HG02623 (cell line): Measurements from ENCODE around the gene ATP2B3.

Experiments used
- ATAC-seq: cut with Tn5 transposase; IDR thresholded peaks from one replicate; pipeline ENCODE4 v1.9.1; 2021; ENCODE audit warnings: moderate library complexity; ENCODE audit not compliant: unreplicated experiment

The ATP2B3 gene

DNA sequence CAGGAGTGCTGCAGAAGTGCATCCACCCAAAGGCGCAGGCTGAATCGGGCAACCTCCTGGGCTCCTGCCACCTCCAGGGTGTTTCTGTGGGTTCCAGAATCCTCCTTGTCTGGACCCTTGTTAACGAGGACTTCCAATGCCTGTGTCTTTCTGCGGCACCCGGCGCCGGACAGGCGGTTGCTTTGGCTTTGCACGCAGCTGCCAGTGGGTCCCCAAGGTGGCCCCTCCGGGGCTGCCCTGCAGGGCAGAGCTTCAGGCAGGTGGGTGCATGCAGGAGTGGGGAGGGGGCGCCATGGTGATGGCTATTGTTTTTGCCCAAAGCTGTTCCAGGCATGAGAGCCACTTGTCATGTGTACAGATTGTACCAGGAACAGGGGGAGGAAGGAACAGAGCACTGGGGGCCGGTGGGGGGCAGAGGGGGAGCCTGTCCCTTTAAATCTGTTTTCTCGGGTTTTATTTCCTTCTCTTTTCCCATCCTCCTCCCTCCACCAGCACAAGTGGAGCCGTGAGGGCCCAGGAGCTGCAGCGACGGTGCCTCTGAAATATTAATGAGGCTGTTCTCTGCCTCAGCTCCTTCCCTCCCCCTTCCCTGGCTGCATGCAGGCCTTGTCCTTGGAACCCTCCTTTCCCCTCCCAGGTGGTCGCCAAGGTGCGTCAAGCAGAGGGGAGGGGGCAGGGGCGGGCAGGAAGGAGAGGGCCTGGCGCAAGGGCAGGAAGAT lies 13.1 kb downstream of the ATP2B3 start:
- ATAC-seq: no peak

GRCh38 chrX:153533091-153533490 lies 15.6 kb downstream of the ATP2B3 start:
- no peak for ATAC-seq

DNA sequence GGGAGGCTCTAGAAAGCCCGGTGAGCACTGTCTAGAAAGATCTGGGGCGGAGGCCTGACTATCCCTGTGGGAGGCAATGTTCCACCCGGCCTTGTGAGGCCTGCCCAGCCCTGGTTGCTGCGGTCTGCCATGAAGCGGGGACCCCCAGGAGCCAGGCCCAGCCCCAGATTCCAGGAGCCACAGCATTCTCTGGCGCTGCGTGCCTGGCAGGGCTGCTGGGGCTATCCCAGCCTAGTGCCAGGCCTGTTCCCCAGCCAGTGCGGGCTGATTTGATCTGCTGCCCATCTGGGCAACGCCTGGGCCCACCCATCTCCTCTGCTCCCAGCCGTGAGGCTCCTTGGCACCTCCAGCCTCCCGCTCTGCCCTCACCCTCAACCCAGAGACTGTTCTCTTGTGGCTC lies 19.6 kb downstream of the ATP2B3 start:
- no peak for ATAC-seq

GRCh38 chrX:153537526-153538295 lies 20.3 kb downstream of the ATP2B3 start:
- ATAC-seq: no peak

- ATAC-seq: no peak
These were observed 21.0 kb downstream of the ATP2B3 start for GRCh38 chrX:153538424-153538823.

- ATAC-seq: no peak
These were observed 21.9 kb downstream of the ATP2B3 start for GRCh38 chrX:153539171-153539978.

DNA sequence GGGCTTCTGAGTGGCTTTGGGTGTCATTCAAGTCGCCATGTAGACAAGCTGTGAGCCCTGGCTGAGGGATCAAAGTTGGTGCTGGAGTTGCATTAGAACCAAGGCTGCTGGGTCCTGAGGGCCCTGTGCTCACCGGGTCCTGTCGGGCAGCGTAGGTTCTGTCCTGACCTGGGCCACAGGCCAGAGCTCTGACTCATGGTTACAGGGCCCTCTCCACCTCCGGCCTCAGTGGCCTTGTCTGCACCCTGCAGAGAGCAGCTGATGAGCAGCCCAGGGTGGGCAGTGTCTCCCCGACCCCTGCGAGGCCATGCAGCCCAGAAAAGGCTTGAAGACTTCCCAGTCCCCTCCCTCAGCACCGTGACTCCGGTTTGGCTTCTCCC lies 22.5 kb downstream of the ATP2B3 start:
- ATAC-seq: no peak

- ATAC-seq: no peak
These were observed 27.3 kb downstream of the ATP2B3 start for GRCh38 chrX:153544727-153545126.

GRCh38 chrX:153546386-153546785 lies 28.9 kb downstream of the ATP2B3 start:
- ATAC-seq: no peak

- no peak for ATAC-seq
These were observed 29.8 kb downstream of the ATP2B3 start for GRCh38 chrX:153547195-153547594.

- ATAC-seq: no peak
These were observed 31.8 kb downstream of the ATP2B3 start for GRCh38 chrX:153549231-153549630.

DNA sequence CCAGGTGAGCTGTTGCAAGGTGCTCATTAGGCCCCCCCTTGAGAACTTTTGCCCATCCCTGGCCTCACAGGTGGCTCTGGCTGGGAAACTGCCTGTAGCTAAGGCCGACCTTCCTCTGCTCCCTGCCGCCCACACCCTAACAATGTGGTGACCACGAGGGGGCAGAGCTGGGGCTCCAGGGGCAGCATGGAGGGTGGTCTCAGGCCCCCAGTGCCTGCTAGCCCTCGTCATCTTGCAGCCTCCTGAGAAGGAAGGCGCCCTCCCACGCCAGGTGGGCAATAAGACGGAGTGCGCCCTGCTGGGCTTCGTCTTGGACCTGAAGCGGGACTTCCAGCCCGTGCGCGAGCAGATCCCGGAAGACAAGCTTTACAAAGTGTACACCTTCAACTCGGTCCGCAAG lies 32.4 kb downstream of the ATP2B3 start:
- no peak for ATAC-seq

GRCh38 chrX:153551135-153551534 lies 33.7 kb downstream of the ATP2B3 start:
- no peak for ATAC-seq

GRCh38 chrX:153554519-153555167 lies 37.2 kb downstream of the ATP2B3 start:
- no peak for ATAC-seq

GRCh38 chrX:153556767-153557166 lies 39.3 kb downstream of the ATP2B3 start:
- no peak for ATAC-seq

- no peak for ATAC-seq
These were observed 40.3 kb downstream of the ATP2B3 start for GRCh38 chrX:153557618-153558355.

DNA sequence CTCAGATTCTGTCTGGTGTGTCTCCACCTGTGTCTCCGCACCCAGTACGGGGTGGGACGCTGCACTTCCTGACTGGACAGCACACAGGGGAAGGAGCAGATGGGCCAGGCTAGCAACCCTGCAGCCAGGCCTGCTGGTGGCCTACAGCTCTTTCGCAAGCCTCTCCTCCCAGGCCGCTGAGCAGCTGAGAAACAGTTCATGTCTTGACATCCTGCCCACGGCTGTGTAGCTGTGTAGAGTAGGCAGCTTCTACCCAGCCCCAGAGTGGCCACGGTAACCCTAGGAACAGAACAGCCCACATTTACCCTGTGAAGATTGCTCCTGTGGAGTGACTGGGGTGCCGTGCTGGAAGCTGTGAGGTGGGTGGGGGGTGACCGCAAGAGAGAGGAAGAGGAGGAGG lies 42.6 kb downstream of the ATP2B3 start:
- no peak for ATAC-seq

GRCh38 chrX:153560466-153560865 lies 43.0 kb downstream of the ATP2B3 start:
- ATAC-seq: no peak

DNA sequence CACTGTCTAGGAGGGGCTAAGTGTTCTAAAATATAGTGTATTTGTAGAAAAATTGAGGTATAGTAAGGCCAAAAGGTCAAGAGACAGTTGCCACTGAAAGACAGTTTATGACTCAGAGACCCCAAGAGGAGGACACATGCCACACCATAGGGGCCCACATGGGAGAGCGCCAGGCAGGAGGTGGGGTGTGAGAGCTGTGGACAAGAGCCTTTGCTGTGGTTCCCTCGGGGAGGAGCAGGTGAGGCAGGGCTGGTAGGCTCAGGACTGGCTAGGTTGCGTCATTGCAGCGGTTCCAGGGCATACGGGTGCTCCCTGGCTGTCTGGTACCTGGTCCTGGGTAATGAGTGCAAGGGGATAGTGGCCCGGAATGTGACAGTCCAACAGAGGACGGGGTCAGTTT lies 43.9 kb downstream of the ATP2B3 start:
- ATAC-seq: no peak

DNA sequence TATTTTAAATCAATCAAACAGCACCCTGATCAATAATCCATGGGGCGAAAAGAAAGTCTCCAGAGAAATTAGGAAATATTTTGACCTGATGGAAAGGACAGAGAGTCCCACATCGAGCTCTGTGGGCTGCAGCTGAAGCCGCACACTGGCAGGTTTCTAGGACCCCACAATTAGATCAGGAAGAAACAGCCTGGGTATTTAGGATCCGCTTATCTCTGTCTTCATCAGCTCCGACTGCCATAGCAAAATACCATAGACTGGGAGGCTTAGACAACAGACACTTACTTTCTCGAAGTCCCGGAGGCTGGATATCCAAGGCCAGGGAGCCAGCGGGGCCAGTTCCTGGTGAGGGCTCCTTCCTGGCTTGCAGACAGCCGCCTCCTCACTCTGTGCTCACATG lies 45.1 kb downstream of the ATP2B3 start:
- no peak for ATAC-seq
